Endodermal cell (in vitro differentiated cells): ENCODE data around the gene NEDD1. TPM values are rescaled to one million over a fixed set of nuclear protein-coding genes. Genes with fewer than 3 reads are reported as not detected.

Experiments used
- DNase-seq: peaks from one replicate; pipeline ENCODE4 v3.0.0-alpha.2; 2017
- H3K27ac ChIP-seq: 2 replicates; pipeline ENCODE4 v1.5.1; 2013; ENCODE audit warnings: mild to moderate bottlenecking, low read depth, low read length, moderate library complexity
- H3K27me3 ChIP-seq: 2 replicates; pipeline ENCODE4 v1.6.1; 2013; ENCODE audit warnings: mild to moderate bottlenecking, low read length, moderate library complexity; ENCODE audit not compliant: insufficient read depth, control insufficient read depth, poor library complexity, severe bottlenecking
- H3K36me3 ChIP-seq: 2 replicates; pipeline ENCODE4 v1.7.0; 2013; ENCODE audit warnings: mild to moderate bottlenecking, low read length, moderate library complexity; ENCODE audit not compliant: control insufficient read depth, insufficient read depth
- H3K4me1 ChIP-seq: one replicate; pipeline ENCODE4 v1.7.0; 2013; ENCODE audit warnings: low read length; ENCODE audit not compliant: control insufficient read depth, insufficient read depth
- H3K4me3 ChIP-seq: 2 replicates; pipeline ENCODE4 v1.5.1; 2013; ENCODE audit warnings: mild to moderate bottlenecking, low read length, moderate library complexity
- H3K9ac ChIP-seq: 2 replicates; pipeline ENCODE4 v1.6.1; 2013; ENCODE audit warnings: mild to moderate bottlenecking, low read length, moderate library complexity; ENCODE audit not compliant: poor library complexity, severe bottlenecking; ENCODE audit errors: extremely low read depth
- H3K9me3 ChIP-seq: 2 replicates; pipeline ENCODE4 v1.6.1; 2013; ENCODE audit warnings: mild to moderate bottlenecking, low read length, moderate library complexity; ENCODE audit not compliant: control insufficient read depth
- H3K27ac Mint-ChIP-seq: 2 replicates; pipeline ENCODE4 v1.8.0; 2020; ENCODE audit warnings: mixed read lengths
- H3K27me3 Mint-ChIP-seq: 2 replicates; pipeline ENCODE4 v1.8.0; 2021; ENCODE audit warnings: mild to moderate bottlenecking, mixed read lengths; ENCODE audit not compliant: insufficient read depth
- H3K36me3 Mint-ChIP-seq: 2 replicates; pipeline ENCODE4 v1.8.0; 2020; ENCODE audit warnings: low read depth, mixed read lengths
- H3K4me1 Mint-ChIP-seq: 2 replicates; pipeline ENCODE4 v1.8.0; 2020; ENCODE audit warnings: mixed read lengths
- H3K4me3 Mint-ChIP-seq: 2 replicates; pipeline ENCODE4 v1.8.0; 2020; ENCODE audit warnings: mild to moderate bottlenecking, moderate library complexity, mixed read lengths
- H3K9me3 Mint-ChIP-seq: 2 replicates; pipeline ENCODE4 v1.8.0; 2020; ENCODE audit warnings: mild to moderate bottlenecking, mixed read lengths
- CTCF ChIP-seq: fragments of 200-600 bp; sonication (generic); conservative IDR thresholded peaks from 2 replicates; pipeline ENCODE4 v1.5.0; 2021; ENCODE audit warnings: antibody characterized with exemption, mild to moderate bottlenecking
- WGBS, 2 experiments: methylation state at CpG; one replicate each; pipeline versions ENCODE4 v1.1.5 to v1.1.7; 2013; ENCODE audit warnings: missing lambda C conversion rate in 2 of 2, mixed read lengths in 1 of 2; ENCODE audit not compliant: insufficient coverage in 1 of 2, insufficient read length in 1 of 2; 5-methylcytosine and 5-hydroxymethylcytosine counted together
- total RNA-seq, 2 donors: library from RNA; stranded (reverse); fragmentation: NEBNext Ultra II Directional in 1 of 2; extraction: Animal tissue kit (Norgen Biotek cat#: 25700) in 1 of 2; gene quantifications; 2 replicates in 1 of 2; 3 replicates in 1 of 2; pipeline ENCODE4 v1.2.1, GENCODE V29; 2021

Gene NEDD1
- total RNA-seq, 2 donors from 2014 or later: 34.6 to 42.1 TPM

DNA sequence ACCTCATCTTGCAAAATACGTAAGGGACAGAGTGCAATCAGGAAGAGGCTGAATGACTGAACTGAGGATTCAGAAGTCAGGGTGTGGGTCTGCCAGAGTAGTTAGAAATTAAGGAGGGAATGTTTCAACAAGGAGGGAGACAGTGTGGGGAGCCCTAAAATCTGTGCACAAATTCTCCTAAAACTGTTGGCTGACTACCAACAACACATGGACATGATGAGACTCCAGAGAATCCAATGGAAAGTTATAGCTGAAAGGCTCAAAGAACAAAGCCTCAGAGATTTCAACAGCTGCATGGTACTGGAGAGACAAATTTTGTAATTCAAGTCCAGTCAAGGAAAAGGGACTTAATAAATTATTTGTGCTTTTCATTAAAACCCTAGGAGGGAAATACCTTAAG, 36.1 kb upstream of the NEDD1 start:
- no peak for DNase-seq
- Mint-ChIP-seq H3K9me3 (peaks cover 3% of the 10 kb centered on the region), H3K4me1 (peaks cover 6% of the 10 kb centered on the region), H3K27ac (no peak overlapping the region), H3K4me3 (no peak overlapping the region), H3K36me3 (no peaks in the 10 kb centered on the region), H3K27me3 (no peaks in the 10 kb centered on the region)
- no peaks in the 10 kb centered on the region for H3K27me3 ChIP-seq
- H3K36me3 ChIP-seq: no peaks in the 10 kb centered on the region
- no peak overlapping the region for H3K4me3 ChIP-seq
- no peaks in the 10 kb centered on the region for H3K9me3 ChIP-seq
- no peaks in the 10 kb centered on the region for H3K4me1 ChIP-seq
- WGBS, 2 experiments: 85 to 100% methylated on average over 1 of the region's 1 CpG
- TF ChIP-seq CTCF: no peak
- H3K9ac ChIP-seq: no peak overlapping the region
- no peak overlapping the region for H3K27ac ChIP-seq

DNA sequence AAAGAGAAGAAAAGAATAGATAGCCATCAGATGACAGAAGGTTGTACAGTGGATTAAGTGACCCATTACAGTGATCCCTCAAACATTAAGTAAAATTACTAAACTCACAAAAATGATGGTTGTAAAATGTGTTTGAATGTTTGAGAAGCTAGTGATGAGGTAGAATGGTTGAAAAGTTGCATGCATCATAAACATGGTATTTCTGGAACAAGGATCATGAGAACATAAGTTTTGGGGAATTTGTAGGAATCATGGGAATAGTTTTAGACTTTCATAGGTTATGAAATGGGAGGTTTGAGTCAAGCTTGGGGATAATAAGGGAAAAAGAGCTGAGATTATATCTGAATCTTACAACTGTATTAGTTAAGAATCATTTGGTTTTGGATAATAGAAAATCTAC, 34.1 kb upstream of the NEDD1 start:
- Mint-ChIP-seq H3K4me1 (peaks cover 17% of the 10 kb centered on the region), H3K4me3 (no peak overlapping the region), H3K9me3 (peaks cover 3% of the 10 kb centered on the region), H3K27ac (no peak overlapping the region), H3K36me3 (no peaks in the 10 kb centered on the region), H3K27me3 (no peaks in the 10 kb centered on the region)
- Histone ChIP-seq H3K4me3 (no peak overlapping the region), H3K36me3 (no peaks in the 10 kb centered on the region), H3K27me3 (no peaks in the 10 kb centered on the region), H3K9ac (no peak overlapping the region), H3K27ac (no peak overlapping the region), H3K4me1 (peaks cover 4% of the 10 kb centered on the region), H3K9me3 (no peaks in the 10 kb centered on the region)
- no peak for DNase-seq
- no peak for TF ChIP-seq CTCF

DNA sequence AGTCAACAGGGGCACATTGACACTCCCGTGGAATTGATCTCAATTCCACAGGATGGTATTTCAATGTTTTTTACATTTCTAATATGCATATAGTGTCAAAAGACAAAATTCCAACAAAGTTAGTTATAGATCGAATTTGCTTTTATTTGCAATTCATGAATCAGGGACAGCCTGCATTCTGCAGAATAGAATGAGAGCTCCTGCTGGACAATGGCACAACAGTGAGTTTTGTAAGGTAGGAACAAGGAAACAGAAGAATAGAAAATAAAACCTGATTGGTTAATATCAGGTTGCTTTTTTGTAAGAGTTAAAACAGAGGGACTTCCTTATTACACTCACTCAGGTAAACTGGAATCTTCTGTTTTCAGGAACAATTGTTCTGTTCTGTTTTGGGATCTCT, 32.8 kb upstream of the NEDD1 start:
- Mint-ChIP-seq H3K4me1 (peaks cover 17% of the 10 kb centered on the region), H3K36me3 (no peaks in the 10 kb centered on the region), H3K9me3 (peaks cover 3% of the 10 kb centered on the region), H3K27ac (no peak overlapping the region), H3K27me3 (no peaks in the 10 kb centered on the region), H3K4me3 (no peak overlapping the region)
- H3K36me3 ChIP-seq: no peaks in the 10 kb centered on the region
- no peaks in the 10 kb centered on the region for H3K9me3 ChIP-seq
- no peak for DNase-seq
- H3K27ac ChIP-seq: no peak overlapping the region
- H3K9ac ChIP-seq: no peak overlapping the region
- WGBS, 2 experiments: 90 to 100% methylated on average over 1 to 2 of the region's 2 CpGs
- H3K4me1 ChIP-seq: peaks cover 4% of the 10 kb centered on the region
- no peak overlapping the region for H3K4me3 ChIP-seq
- no peaks in the 10 kb centered on the region for H3K27me3 ChIP-seq
- no peak for TF ChIP-seq CTCF
